Measurements from ENCODE around the gene AHSA1. TPM values are rescaled to one million over a fixed set of nuclear protein-coding genes. Genes with fewer than 3 reads are reported as not detected.

The AHSA1 gene
- total RNA-seq, 1 donor from 2014 or later: 202 TPM

GRCh38 chr14:77485256-77485655 is 27.4 kb downstream of the AHSA1 start:
- H3K27me3 Mint-ChIP-seq: no peaks in the 10 kb centered on the region
- H3K9me3 Mint-ChIP-seq: no peaks in the 10 kb centered on the region
- H3K27ac Mint-ChIP-seq: no peak overlapping the region
- TF ChIP-seq, protein P1, sequence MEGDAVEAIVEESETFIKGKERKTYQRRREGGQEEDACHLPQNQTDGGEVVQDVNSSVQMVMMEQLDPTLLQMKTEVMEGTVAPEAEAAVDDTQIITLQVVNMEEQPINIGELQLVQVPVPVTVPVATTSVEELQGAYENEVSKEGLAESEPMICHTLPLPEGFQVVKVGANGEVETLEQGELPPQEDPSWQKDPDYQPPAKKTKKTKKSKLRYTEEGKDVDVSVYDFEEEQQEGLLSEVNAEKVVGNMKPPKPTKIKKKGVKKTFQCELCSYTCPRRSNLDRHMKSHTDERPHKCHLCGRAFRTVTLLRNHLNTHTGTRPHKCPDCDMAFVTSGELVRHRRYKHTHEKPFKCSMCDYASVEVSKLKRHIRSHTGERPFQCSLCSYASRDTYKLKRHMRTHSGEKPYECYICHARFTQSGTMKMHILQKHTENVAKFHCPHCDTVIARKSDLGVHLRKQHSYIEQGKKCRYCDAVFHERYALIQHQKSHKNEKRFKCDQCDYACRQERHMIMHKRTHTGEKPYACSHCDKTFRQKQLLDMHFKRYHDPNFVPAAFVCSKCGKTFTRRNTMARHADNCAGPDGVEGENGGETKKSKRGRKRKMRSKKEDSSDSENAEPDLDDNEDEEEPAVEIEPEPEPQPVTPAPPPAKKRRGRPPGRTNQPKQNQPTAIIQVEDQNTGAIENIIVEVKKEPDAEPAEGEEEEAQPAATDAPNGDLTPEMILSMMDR (conservative IDR thresholded peaks at IDR 0.05): no peak
- H3K36me3 Mint-ChIP-seq: no peaks in the 10 kb centered on the region
- no peaks in the 10 kb centered on the region for H3K4me1 Mint-ChIP-seq (ENCODE audit: unreplicated experiment)
- no peak overlapping the region for H3K4me3 Mint-ChIP-seq
- no peak for DNase-seq (ENCODE audit: extremely low spot score, unreplicated experiment)

DNA sequence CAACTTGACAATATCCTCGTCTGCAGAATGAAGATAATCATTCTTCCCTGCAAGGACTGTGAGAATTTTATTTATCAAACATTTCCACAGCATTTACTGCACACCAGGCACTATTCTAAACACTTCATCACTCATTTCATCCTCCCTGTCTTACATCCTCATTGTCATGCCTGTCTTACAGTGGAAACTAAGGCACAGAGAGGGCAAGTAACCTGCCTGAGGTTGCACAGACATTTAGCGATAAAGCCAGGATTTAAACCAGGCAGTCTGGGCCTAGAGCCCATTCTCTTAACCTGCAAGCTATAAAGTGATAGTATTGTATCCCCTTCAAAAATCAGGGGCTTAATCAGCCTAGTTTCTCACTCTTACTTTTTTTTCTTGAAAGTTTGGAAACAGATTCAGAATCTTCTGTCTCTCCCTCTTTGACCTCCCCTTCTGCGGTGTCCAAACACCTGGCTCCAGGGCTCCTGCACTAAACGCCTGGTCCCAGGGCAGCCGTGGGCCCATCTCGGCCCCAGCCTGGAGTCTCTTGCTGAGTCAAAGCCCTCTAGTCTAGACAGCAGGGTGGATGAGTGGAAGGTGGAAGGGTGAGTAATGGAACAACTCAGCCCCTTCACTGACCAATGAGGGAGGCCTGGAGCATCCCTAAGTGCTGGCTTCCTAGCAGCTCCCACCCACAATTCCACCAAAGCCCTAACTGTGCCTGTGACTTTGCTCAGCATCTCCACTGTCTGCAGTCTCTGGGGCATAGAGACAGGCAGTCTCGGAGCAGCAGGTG is 28.2 kb downstream of the AHSA1 start:
- no peaks in the 10 kb centered on the region for H3K4me1 Mint-ChIP-seq (ENCODE audit: unreplicated experiment)
- no peaks in the 10 kb centered on the region for H3K9me3 Mint-ChIP-seq
- no peak overlapping the region for H3K27ac Mint-ChIP-seq
- no peak for DNase-seq (ENCODE audit: extremely low spot score, unreplicated experiment)
- H3K4me3 Mint-ChIP-seq: no peak overlapping the region
- no peaks in the 10 kb centered on the region for H3K27me3 Mint-ChIP-seq
- TF ChIP-seq, protein P1 (conservative IDR thresholded peaks at IDR 0.05): no peak
- H3K36me3 Mint-ChIP-seq: no peaks in the 10 kb centered on the region

DNA sequence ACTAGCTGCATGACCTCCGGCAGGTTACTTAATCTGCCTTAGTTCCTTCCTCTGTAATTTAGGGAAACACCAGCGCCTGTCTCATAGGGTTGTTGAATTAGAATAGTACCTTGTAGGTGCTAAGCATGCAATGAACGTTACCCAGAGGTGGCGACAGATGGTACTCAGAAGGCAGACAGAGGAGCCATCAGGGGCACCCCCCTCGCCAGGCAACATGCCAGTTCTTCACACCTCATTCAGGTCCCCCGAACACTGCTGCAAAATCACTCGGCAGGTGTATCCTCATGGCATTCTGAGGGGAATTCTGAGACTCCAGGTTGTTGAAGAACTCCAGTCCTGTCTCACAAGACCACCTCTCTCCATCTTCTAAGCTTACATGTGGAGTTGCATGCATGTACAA is 30.7 kb downstream of the AHSA1 start:
- no peaks in the 10 kb centered on the region for H3K27me3 Mint-ChIP-seq
- H3K9me3 Mint-ChIP-seq: no peaks in the 10 kb centered on the region
- TF ChIP-seq, protein P1 (conservative IDR thresholded peaks at IDR 0.05): no peak
- no peak for DNase-seq (ENCODE audit: extremely low spot score, unreplicated experiment)
- H3K27ac Mint-ChIP-seq: no peak overlapping the region
- H3K4me1 Mint-ChIP-seq (ENCODE audit: unreplicated experiment): no peaks in the 10 kb centered on the region
- no peaks in the 10 kb centered on the region for H3K36me3 Mint-ChIP-seq
- H3K4me3 Mint-ChIP-seq: no peak overlapping the region

DNA sequence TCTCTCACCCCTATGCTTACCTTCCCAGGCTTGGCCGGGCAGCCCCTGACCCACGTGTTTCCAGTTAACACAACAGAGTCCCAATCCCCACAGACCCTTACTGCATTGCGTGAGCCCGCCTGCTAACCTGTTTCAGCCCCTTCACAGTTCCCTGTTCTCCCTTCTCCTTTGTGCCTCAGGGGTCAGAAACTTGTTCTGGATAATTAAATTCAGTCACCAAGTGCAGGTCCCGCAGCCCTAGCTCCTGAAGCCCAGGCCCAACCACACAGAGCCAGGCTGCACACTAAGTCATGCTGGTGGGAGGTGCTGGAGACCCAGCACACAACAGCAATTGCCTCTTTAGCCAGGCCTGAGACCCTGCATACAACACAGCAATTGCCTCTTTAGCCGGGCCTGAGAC is 31.1 kb downstream of the AHSA1 start:
- no peaks in the 10 kb centered on the region for H3K9me3 Mint-ChIP-seq
- TF ChIP-seq, protein P1 (conservative IDR thresholded peaks at IDR 0.05): no peak
- H3K27me3 Mint-ChIP-seq: no peaks in the 10 kb centered on the region
- no peak overlapping the region for H3K4me3 Mint-ChIP-seq
- no peaks in the 10 kb centered on the region for H3K4me1 Mint-ChIP-seq (ENCODE audit: unreplicated experiment)
- no peak overlapping the region for H3K27ac Mint-ChIP-seq
- H3K36me3 Mint-ChIP-seq: no peaks in the 10 kb centered on the region
- DNase-seq (ENCODE audit: extremely low spot score, unreplicated experiment): no peak

DNA sequence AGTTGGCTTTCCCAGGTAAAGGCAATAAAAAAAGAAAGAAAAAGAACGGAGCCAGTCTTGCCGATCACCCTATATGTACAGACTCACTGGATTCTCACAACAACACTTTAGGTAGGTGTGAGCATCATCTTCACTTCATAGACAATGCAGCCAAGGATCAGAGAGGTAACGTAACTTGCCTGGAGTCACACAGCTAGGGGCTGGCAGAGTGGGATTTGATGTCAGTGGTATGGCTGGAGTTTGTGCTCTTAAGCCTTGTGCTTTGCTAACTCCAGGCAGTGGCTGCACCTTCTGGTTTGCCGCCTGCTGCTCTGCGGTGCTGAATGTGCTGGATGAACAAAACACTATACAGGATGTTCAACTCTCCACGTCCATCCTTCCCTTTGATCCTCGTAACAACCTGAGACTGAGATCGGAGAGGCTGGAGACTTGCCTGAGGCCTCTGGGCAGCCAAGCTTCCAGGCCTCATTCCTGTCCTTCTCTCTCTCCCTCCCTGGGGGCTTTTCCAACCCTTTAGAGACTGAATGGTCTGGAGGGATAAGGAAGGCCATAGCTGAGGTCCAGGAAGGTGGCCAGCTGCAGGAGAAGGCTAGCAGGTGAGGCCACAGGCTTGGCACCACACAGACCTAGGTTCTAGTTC is 32.6 kb downstream of the AHSA1 start:
- Mint-ChIP-seq H3K27ac (no peak overlapping the region), H3K36me3 (no peaks in the 10 kb centered on the region), H3K4me1 (ENCODE audit: unreplicated experiment) (no peaks in the 10 kb centered on the region), H3K4me3 (no peak overlapping the region), H3K9me3 (no peaks in the 10 kb centered on the region), H3K27me3 (no peaks in the 10 kb centered on the region)
- TF ChIP-seq, protein P1 (conservative IDR thresholded peaks at IDR 0.05): no peak
- DNase-seq (ENCODE audit: extremely low spot score, unreplicated experiment): no peak
